ENCODE data around the gene PLEKHM2.

Gene PLEKHM2

DNA sequence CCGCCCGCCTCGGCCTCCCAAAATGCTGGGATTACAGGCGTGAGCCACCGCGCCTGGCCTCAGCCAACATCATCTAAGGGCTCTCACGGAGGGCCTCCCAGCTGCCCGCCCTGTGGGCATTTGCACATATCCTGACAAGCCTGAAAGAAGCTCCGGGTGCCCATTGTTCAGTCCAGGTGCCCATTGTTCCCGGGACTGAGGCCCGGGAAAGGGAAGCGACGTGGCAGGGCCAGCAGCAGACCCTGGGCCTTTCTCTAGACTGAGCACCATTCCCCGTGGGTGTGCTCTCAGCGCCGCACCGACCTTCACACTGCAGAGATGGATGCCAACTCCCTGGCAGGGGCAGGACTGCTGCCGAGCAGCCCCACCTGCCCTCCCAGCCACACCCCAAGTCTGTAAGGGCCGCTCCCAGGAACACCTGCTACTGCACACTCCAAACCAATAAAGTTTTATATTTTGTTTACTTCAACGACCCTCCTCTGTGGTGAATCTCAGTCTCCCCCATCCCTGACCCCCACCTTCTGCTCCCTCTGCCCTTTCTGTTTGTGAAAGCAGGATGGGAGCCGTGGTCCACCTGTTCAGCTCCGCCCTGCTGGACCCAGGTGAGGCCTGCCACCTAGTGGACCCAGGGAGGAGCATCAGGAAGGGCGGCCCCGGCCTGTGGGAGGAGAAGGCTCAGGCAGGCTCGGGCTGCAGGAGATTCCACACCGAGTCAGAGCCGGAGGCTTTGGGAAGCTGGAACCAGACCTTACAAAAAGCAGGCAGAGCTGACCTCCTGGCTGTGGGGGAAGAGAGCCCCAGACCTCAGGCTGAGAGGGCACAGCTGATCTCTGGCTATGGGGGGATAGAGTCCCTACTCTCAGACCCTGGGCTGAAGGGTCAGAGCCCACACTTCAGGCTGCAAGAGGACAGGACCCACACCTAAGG is 57.1 kb downstream of the PLEKHM2 start:
- peak; percentile 71 for DNase-seq

DNA sequence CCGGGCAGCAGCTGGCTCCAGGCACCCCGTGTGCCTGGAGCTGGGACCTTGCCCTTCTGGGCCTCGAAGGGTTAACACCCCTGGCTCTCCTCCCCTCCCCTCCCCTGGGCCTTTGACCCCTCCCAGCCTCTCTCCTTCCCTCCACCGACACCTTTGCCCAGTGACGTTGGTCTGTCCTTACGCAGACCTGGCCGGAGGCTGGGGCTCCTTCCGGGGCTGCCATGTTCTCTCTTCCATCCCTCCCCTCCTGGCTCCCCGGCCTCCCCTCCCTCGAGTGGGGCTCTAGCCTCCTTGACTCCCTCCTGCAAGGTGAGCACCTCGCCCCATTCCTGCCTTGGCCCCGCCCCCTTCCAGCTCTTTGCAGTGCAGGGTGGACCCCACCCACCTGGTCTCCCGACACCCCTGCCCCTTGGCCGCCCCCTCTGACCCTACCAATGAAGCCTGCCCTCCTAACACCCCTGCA is 58.2 kb downstream of the PLEKHM2 start, which contains the start of gene TMEM82:
Gene TMEM82, plus strand, starts transcription at position 161 of the 463 bp plus-strand sequence. Its CDS starts 61 bp downstream, at position 222.
- DNase-seq: no peak

DNA sequence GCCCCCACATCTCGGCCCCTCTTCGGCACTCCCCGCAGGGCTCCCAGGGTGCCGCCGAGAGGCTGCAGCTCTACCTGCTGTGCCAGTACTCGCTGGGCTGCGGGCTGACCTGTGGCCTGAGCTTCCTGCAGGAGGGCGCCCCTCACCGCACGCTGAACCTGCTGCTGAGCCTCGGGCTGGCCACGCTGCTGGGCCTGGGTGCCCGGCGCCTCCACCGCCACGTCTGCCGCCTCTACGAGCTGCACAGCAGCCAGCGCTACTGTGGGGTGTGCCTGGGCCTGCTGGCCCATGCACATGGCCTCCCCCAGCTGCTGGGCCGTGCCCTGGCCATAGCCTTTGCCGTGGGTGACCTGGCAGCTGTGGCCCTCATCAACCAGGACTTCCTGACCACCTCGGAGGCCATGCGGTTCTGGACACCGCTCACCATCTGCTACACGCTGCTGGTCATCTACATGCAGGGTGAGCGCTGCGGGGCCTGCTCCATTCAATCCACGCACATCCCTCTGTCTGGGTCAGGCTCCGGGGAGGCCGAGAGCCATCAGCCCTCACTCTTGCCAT is 60.1 kb downstream of the PLEKHM2 start:
- no peak for DNase-seq

DNA sequence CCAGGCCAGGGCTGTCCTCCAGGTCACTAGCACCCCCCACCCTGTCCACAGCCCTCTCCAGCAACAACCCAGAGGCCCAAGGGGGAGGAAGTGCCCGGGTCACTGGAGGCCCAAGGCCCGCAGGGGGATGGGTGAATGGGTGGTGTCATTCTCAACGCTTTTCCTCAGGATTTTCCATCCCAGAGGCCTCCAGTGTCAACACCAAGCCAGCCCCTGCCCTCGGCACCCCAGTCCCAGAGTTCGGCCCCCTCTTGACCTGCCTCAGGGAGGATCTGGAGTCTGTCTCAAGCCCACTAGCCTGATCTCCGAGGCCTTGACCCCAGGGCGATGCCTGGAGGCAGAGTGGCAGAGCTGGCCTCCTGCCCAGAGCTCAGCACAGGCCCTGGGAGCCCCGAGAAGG is 63.3 kb downstream of the PLEKHM2 start:
- no peak for DNase-seq

DNA sequence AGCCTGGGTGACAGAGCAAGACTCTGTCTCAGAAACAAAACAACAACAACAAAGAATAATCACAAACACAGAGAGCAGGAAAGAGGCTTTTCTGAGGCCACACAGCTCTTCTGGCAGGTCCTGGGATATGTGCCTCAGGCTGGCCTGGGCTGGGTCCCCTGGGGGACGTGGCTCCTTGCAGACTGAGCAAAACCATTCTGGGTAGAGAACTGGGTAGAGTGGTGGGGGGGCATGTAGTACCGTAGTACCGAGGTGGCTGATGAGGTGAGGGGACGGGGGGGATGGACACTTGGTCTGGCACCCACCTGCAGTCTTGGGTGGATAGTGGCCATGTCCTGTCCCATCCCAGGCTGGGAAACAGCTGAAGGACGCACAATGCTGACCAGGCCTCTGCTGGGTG is 64.1 kb downstream of the PLEKHM2 start:
- DNase-seq: no peak

DNA sequence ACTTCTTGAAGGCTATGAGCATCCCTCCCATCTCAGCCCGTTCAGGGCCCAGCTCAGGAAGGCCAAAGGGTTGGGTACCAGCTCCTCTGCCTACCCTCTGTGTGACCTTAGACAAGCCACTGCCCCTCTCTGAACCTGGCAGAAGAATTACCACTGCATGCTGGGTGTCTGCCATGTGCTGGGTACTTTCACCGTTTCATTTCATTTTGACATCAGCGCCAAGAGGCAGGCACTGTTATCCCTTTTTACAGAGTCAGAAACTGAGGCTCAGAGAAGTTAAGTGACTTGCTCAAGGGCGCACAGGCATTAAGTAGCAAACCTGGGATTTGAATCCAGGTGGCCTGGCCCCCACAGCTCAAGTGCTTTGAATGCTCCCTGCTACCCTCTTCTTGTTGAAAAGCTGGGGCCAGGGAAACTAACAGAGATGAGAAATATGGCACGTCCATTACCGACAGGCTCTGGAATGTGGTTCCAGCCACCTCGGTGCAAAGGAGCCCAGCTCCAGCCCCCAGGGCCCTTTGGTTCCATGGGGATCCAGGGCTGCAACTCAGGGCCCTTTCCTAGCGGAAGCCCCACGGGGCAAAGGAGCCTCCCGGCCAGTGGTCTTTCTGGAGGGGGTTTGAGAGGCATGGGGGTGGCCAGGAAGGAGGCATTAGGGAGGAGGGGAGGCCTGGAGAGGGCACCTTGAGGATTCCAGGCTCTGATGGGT is 64.7 kb downstream of the PLEKHM2 start:
- DNase-seq: no peak

DNA sequence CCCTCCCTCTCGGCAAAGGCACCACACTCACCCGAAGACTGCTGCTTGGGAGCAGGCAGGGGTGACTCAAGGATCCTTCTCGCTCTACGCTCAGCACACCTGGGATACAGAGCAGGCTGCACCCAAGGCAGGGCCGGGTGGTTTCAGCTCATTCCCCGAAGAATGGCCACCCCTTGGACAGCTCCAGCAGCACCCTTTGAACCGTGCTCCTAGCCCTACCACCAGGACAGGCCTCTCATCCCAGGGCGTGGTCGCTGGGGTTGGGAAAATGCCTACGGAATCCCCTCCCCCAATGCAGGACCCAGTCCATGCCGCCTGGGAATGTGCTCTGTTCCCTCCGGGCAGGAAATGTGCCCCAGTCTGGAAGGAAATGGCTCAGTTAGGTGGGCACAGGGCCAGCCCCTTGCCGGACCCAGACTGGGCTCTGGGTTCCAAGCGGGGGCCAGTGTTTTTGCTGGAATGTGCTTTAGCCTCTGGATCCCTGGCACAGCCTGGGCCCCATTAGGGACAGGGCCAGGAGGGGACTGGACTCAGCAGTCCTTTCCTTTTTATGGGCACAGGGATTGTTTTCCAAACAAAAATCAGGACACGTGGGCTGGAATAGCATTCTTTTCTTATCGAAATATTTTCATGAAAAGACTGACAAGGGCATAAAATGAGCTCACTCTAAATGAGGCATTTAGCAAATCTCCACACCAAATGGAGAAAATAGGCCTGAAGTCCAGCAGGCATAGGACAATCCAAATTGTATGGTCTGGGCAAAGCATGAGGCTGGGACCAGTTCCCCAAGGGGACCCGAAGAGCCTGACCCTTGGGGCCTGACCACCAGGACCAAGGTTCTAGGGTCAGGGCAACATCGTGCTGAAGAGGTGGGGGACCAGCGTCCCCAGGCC is 65.5 kb downstream of the PLEKHM2 start:
- no peak for DNase-seq

DNA sequence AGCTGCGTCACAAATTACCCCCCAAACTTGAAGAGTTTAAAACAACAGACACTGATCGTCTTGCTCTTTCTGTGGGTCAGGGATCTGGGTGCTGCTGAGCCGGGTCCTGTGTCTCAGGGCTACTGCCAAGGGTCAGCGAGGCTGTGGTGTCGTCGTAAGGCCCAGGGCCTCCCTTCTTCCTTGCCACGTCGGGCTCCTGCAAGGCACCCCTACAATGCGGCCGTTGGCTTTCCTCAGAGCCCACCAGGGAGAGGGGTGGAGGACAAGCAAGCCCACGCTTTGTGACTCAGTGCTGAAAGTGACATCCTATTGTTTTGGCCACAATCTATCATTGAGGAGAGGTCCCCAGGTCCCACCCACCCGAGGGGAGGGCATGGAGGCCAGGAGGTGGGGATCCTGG is 66.8 kb downstream of the PLEKHM2 start:
- no peak for DNase-seq

DNA sequence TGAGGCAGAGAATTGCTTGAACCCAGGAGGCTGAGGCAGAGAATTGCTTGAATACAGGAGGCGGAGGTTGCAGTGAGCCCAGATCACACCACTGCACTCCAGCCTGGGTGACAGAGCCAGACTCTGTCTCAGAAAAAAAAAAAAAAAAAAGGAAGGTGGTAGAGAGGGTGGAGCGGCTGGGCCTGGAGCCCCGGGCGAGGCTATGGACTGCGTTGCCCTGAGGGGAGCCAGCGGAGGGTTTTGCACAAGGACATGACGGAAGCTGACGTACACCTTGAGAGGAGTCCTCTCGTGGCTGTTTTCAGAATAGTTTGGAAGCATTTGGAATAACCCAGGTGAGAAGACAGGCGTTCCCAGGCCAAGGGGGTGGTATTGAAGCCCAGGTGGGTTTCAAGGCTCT is 67.6 kb downstream of the PLEKHM2 start:
- DNase-seq: no peak

DNA sequence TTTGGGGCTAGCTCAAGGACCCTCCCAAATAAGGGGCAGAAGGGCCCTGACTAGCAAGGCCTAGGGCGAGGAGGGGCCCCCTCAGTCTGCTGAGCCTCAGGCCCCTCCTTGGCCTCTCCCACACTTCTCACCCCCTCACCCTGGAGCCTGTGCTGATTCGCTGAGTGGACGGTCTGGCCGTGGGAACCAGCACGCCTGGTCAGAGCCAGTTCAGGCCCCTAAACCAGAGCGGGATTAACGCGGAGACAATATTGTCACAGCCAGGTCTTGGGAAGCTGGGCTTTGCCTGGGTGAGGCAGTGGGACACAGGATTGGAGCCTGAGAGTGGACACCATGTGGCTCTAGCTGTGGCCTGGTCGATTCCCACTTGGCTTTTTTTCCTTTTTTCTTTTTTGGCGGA is 69.7 kb downstream of the PLEKHM2 start:
- no peak for DNase-seq

DNA sequence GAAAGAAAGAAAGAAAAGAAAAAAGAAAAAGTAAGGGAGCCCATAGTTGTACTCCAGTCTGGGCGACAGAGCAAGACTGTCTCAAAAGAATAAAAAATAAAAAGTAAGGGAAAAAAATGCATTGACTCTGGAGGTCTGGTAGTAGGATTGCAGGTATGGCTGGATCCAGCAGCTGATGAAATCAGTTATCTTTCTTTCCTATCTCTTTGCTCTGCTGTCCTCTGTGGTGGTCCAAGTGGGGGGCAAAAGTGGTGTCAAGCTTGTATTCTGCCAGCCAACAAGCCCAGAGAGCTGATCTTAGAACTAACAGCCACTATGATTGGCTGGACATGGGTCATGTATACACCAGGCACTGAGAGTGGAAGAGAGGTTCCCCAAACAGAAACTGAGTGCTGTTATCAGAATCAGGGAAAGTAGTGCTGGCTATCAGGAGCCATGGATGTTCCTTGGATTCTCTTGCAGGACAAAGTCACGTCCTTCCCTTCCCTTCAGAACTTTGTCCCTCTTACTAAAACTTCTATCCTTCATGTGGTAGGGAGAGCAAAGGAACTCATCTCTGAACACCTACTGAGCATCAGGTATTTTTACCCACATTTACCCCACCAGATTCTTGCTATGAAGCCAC is 71.0 kb downstream of the PLEKHM2 start:
- no peak for DNase-seq

DNA sequence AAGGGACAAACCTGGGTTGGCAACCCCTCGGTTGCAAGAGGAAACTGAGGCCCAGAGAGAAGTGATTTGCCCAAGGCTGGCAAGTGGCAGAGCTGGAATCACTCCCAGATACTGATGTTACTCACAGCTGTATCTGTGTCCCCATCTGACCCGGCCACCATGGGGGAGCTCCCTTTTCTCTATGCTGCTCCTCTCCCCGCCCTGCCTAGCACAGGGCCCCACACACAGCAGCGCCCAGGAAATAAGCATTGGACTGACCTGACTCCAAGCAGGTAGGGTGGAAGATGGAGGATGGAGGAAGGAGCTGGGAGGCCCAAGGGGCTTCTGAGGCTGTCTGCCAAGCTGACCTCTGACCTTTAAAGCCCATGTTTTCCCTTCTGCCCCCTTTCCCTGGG is 71.5 kb downstream of the PLEKHM2 start:
- DNase-seq: no peak

DNA sequence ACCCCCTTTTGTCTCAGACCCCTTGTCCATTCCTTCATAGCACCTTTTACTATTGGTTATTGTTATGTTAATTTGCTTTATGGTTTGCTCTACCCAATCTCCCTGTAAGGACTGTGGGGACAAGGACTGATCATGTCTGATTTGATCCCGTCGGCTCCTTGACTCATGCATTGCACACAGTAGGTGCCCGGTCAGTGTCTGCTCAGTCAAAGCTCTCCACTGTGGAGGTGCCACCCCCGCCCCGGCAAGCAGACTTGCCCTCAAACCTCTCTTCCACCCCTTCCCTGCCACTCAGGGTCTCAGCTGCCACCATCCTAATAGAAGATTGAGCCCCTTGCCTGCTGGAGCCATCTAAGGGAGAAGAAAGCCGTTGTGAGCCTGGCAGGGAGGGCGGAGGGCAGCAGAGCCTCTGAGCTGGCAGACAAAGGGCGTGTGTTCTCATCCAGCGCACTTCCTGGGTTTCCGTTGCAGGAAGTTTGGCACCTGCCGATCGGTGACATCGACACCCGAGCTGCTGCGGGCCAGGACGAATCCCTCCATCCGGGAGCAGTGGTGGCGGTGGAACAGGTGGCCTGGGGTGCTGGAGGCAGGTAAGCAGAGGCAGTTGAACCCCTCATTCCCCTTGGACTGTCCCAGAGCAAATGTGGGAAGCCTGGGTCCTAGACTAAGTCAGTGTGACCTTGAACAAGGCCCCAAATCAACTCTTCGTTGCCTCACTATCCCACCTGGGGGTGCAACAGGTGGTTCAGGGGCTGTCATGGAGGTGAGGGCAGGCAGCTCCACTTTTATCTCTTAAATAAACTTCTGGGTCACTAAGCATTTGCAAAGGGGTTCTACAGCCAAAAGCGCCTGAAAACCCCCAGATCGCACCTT is 72.3 kb downstream of the PLEKHM2 start:
- DNase-seq: no peak

DNA sequence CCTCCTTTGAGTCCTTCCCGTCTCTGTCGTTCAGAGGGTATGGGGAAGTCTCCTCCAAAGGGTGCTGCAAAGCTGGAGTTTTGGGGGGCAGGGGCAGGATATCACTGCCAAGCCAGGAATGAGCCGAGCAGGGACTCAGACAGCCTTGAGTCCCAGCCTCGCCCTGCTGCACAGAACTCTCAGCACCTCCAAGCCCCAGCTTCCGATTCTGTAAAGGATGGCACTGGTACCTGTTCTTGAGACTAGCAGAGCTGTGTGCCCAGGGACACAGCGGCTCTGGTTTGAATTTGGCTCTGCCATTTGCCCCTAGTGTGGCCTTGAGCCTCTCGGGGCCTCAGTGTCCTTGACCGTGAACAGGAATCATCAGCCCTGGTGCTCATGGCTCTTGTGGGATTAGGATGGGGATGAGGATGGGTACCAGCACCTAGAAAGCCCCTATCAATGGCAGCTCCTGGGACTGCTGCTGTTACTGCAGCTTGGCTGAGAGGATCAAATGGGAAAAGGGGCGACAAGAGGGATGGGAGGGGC is 73.0 kb downstream of the PLEKHM2 start:
- no peak for DNase-seq

DNA sequence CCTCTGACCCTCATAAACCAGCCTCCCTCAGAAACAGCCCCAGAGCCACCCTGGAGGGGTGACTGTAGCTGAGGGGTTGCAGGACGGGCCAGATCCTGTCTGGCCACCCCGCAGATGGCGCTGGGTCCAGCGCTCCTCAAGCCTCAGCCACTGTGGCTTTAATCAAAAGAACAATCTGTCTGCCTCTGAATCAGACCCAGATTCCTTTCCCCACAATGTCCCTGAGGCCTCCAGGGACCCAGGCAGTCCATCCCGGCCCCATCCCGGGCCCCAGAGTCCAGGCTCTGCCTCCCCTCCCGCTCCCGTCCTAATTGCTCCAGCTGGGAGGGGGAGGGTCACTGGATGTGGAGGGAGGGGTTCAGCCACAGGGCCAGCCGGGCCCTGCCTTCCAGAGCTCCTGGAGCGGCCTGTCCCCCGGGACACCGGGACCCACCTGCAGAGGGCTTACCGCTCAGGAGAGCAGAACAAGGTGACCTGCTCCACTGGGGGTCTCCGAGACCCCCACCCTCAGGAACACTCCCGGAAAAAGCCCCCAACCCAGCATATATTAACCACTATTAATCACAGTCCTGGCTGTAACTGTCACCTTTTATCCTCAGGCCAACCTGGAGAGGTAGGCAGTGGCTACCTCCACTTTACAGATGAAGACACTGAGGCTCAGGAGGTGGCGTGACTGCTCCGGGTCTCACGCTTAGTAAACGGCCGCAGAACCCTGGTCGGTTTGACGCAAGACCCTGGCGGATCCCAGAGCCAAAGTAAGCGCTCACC is 73.6 kb downstream of the PLEKHM2 start:
- no peak for DNase-seq

DNA sequence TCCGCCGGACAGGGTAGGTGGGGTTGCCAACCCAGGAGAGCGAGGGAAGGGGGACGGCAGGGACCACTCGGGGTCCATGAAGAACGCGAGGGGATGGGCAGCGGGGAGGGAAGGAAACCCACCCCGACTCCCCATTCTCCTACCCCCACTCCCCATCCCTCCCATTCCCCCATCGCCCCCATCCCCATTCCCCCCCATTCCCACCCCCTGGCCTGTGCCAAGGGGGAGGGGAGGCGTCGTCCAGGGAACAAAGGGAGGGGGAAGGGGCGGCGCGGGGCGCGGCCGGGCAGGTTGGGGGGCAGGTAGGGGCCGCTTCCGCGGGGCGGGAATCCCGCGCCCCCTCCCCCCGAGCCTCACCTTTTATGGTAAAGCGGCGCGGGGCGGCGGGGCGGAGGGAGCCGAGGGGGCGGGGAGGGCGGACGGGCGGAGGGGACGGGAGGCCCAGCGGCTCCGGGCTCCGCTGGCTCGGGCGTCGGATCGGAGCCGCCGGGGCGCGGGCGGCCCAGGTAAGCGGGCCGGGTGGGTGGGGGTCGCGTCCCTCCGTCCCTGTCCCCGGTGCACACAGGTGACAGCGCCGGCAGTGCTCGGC is 74.3 kb downstream of the PLEKHM2 start, which contains the start of gene FBLIM1:
Gene FBLIM1, plus strand, starts transcription at position 453 of the 589 bp plus-strand sequence. CDS start 6,189 bp downstream, outside the sequence.
- no peak for DNase-seq

DNA sequence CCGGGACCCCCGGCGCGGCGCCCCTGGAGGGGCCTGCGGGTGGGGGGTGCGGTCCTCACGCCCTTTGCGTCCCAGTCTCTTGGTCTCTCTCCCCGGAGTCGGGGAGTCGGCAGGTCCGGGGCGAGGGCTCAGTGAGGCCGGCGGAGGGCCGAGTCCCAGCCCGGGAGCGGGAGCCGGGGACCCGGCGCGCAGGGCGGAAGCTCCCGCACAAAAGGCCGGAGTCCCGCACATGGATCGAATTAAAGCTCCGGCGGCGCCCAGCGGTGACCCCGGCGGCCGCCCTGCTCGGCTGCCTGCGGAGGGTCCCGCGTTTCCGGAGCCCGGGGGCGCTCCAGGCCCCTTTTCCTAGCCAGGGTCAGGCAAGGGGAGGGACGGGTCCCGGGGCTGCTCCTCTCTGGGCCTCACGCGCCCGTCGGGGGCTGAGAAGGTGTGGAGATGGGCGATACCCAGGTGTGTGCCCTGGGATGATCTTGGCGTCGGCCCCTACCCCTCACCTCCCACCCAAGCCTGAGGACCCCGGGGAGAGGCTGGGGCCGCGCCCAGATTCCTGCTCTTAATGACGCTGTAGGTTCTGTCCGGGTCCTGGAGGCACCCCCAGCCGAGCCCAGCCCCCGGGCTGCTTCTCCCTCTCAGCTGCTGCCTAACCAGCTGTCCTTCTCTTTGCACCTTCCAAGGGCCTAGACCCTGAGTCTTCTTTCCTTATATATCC is 75.0 kb downstream of the PLEKHM2 start:
- no peak for DNase-seq

DNA sequence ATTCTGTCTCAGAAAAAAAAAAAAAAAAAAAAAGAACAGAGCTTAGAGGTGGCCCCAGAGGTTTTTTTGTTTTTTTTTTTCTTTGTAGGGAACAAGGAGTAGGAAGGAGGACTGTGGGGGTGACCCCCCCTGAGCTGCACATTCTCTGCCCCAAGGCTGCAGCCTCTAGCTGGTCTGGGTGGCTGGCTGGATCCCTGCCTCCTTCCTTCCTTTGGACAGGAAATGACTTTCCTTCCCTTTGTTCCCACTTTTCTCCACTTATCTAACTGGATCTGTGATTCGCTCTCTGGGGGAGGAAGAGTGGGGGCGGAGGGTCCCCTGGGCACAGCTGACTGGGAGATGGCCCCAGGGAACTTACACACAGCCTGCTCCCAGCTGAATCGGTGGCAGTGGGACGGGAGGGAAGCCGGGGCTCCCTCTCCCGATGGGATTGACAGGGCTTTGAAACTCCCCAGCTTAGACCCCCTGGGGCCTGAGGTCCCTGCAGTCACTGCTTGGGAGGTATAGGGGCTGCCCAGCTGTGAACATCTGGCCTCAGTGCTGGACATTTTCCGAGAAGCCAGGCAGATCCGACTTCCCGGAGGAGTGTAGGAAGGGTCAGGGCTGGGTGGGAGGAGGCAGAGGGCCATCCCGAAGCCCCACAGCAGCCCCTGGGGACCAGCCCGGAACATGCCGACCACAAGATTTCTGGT is 76.5 kb downstream of the PLEKHM2 start:
- DNase-seq: no peak
